GM23338 (cell line): Measurements from ENCODE around the gene NIN. TPM values are rescaled to one million over a fixed set of nuclear protein-coding genes. Genes with fewer than 3 reads are reported as not detected.

Experiments used
- ATAC-seq: fragments of 200-7000 bp; cut with Tn5 transposase; 3 replicates; pipeline ENCODE4 v1.9.1; 2020
- DNase-seq: peaks from one replicate; pipeline ENCODE4 v3.0.0-alpha.2; 2015; ENCODE audit warnings: low spot score
- H2AFZ ChIP-seq: fragments of 200-600 bp; sonication (generic); 2 replicates; pipeline ENCODE4 v1.8.0; 2016; ENCODE audit warnings: antibody characterized with exemption, mild to moderate bottlenecking, moderate library complexity
- H3F3A ChIP-seq: fragments of 200-600 bp; sonication (generic); replicated peaks from 2 replicates; pipeline ENCODE4 v1.8.0; 2017; ENCODE audit warnings: antibody characterized with exemption, mixed run types, low read depth
- H3K27ac ChIP-seq: fragments of 200-600 bp; sonication (generic); 2 replicates; pipeline ENCODE4 v1.6.1; 2016; ENCODE audit warnings: low read depth
- H3K27me3 ChIP-seq: fragments of 200-600 bp; sonication (generic); 2 replicates; pipeline ENCODE4 v1.8.0; 2016; ENCODE audit warnings: mild to moderate bottlenecking, mixed run types, moderate library complexity; ENCODE audit not compliant: insufficient read depth
- H3K36me3 ChIP-seq: fragments of 200-600 bp; sonication (generic); 2 replicates; pipeline ENCODE4 v1.8.0; 2016; ENCODE audit warnings: mild to moderate bottlenecking; ENCODE audit not compliant: insufficient read depth
- H3K4me1 ChIP-seq: fragments of 200-600 bp; sonication (generic); 2 replicates; pipeline ENCODE4 v1.8.0; 2016; ENCODE audit warnings: mild to moderate bottlenecking, moderate library complexity; ENCODE audit not compliant: insufficient read depth
- H3K4me2 ChIP-seq: fragments of 200-600 bp; sonication (generic); 2 replicates; pipeline ENCODE4 v1.7.1; 2017; ENCODE audit warnings: mixed run types
- H3K4me3 ChIP-seq: fragments of 200-600 bp; sonication (generic); 2 replicates; pipeline ENCODE4 v1.6.1; 2016; ENCODE audit warnings: mixed run types
- H3K79me2 ChIP-seq: fragments of 200-600 bp; sonication (generic); replicated peaks from 2 replicates; pipeline ENCODE4 v1.8.0; 2017; ENCODE audit warnings: mild to moderate bottlenecking; ENCODE audit not compliant: insufficient read depth
- H3K9me2 ChIP-seq: fragments of 200-600 bp; sonication (generic); 2 replicates; pipeline ENCODE4 v1.8.0; 2017; ENCODE audit not compliant: insufficient read depth
- H4K20me1 ChIP-seq: fragments of 200-600 bp; sonication (generic); replicated peaks from 2 replicates; pipeline ENCODE4 v1.8.0; 2017; ENCODE audit warnings: mild to moderate bottlenecking; ENCODE audit not compliant: insufficient read depth
- H3K27ac Mint-ChIP-seq: 2 replicates; pipeline ENCODE4 v1.8.0; 2020; ENCODE audit warnings: inconsistent platforms, mild to moderate bottlenecking, moderate library complexity, mixed read lengths
- H3K27me3 Mint-ChIP-seq: 3 replicates; pipeline ENCODE4 v1.8.0; 2022; ENCODE audit warnings: low read depth, mild to moderate bottlenecking, moderate library complexity, mixed read lengths, inconsistent platforms; ENCODE audit not compliant: insufficient read depth, poor library complexity
- H3K36me3 Mint-ChIP-seq: 3 replicates; pipeline ENCODE4 v1.8.0; 2021; ENCODE audit warnings: low read depth, mild to moderate bottlenecking, inconsistent platforms, moderate library complexity, mixed read lengths
- H3K4me1 Mint-ChIP-seq: 3 replicates; pipeline ENCODE4 v1.8.0; 2020; ENCODE audit warnings: mild to moderate bottlenecking, inconsistent platforms, mixed read lengths
- H3K4me3 Mint-ChIP-seq: 3 replicates; pipeline ENCODE4 v1.8.0; 2021; ENCODE audit warnings: moderate library complexity, mild to moderate bottlenecking, inconsistent platforms, mixed read lengths
- H3K9me3 Mint-ChIP-seq: 3 replicates; pipeline ENCODE4 v1.8.0; 2020; ENCODE audit warnings: moderate library complexity, mild to moderate bottlenecking, inconsistent platforms, mixed read lengths
- CREB1 ChIP-seq: fragments of 250-450 bp; sonication (Bioruptor Pico); IDR thresholded peaks from 2 replicates; pipeline ENCODE4 v1.5.0; 2020; ENCODE audit warnings: low read depth, mild to moderate bottlenecking, moderate library complexity
- EZH2phosphoT487 ChIP-seq: fragments of 200-600 bp; sonication (generic); IDR thresholded peaks from one replicate; pipeline ENCODE4 v1.8.1; 2018; ENCODE audit warnings: antibody characterized with exemption; ENCODE audit not compliant: unreplicated experiment
- NANOG ChIP-seq: IDR thresholded peaks from 2 replicates; pipeline ENCODE4 v1.6.1; 2016; ENCODE audit warnings: antibody characterized with exemption, borderline replicate concordance
- POLR2AphosphoS5 ChIP-seq: IDR thresholded peaks from 2 replicates; pipeline ENCODE4 v1.6.1; 2016; ENCODE audit warnings: antibody characterized with exemption, low read depth
- STAT1 ChIP-seq: IDR thresholded peaks from one replicate; pipeline ENCODE4 v1.6.1; 2016; ENCODE audit warnings: antibody characterized with exemption; ENCODE audit not compliant: unreplicated experiment
- ZNF114 ChIP-seq: fragments of 250-450 bp; sonication (Bioruptor Pico); IDR thresholded peaks from 2 replicates; pipeline ENCODE4 v1.5.0; 2020; ENCODE audit warnings: mild to moderate bottlenecking, moderate library complexity
- ZNF331 ChIP-seq: fragments of 250-450 bp; sonication (Bioruptor Pico); IDR thresholded peaks from 2 replicates; pipeline ENCODE4 v1.5.0; 2020; ENCODE audit warnings: low read depth, mild to moderate bottlenecking, moderate library complexity
- polyA plus RNA-seq: library from polyadenylated mRNA; unstranded; fragments of >200 nt; fragmentation: Nextera tagmentation; extraction: Ambion mirVana; gene quantifications from 2 replicates; pipeline ENCODE4 v1.2.1, GENCODE V29; 2016
- total RNA-seq: library from RNA; depleted of rRNA; stranded (reverse); fragments of >200 nt; shearing (Covaris generic); gene quantifications from 2 replicates; pipeline ENCODE4 v1.2.3, GENCODE V29; 2014
- TF ChIP-seq, protein P1 (sequence below): fragments of 250-450 bp; sonication (Bioruptor Pico); IDR thresholded peaks from 2 replicates; pipeline ENCODE4 v1.5.0; 2020; ENCODE audit warnings: mild to moderate bottlenecking, moderate library complexity
- TF ChIP-seq, protein P2 (sequence below), 2 experiments: fragments of 200-600 bp in 1 of 2; sonication (generic) in 1 of 2; conservative IDR thresholded peaks; 2 replicates each; pipeline versions ENCODE4 v1.5.1 to v1.6.1; 2016 to 2017; ENCODE audit warnings: antibody characterized with exemption in 2 of 2, low read depth in 2 of 2, mild to moderate bottlenecking in 2 of 2, moderate library complexity in 1 of 2

The NIN gene
- total and polyA plus RNA-seq, 2 experiments from 2014 or later = 7.4 to 17.4 TPM

DNA sequence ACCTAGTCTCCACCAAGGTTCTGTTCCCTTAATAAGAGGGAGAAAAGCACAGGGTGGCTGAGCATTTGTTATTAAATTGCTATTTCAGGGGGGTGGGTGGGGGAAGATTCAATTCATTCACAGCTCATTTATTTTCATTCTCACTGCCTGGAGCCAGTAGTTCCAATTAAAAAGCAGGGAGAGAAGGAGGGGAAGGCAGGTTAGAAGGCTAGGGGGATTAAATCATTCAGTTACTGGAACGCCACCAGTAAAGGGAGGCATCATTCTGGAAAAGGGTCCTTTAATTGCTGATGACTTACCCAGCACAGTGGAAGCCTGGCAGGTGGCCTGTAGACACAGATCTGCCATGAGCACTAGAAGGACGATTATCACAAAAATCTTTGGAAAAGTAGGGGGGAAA is 47.4 kb downstream of the NIN start (continued):
- TF ChIP-seq, protein P1, sequence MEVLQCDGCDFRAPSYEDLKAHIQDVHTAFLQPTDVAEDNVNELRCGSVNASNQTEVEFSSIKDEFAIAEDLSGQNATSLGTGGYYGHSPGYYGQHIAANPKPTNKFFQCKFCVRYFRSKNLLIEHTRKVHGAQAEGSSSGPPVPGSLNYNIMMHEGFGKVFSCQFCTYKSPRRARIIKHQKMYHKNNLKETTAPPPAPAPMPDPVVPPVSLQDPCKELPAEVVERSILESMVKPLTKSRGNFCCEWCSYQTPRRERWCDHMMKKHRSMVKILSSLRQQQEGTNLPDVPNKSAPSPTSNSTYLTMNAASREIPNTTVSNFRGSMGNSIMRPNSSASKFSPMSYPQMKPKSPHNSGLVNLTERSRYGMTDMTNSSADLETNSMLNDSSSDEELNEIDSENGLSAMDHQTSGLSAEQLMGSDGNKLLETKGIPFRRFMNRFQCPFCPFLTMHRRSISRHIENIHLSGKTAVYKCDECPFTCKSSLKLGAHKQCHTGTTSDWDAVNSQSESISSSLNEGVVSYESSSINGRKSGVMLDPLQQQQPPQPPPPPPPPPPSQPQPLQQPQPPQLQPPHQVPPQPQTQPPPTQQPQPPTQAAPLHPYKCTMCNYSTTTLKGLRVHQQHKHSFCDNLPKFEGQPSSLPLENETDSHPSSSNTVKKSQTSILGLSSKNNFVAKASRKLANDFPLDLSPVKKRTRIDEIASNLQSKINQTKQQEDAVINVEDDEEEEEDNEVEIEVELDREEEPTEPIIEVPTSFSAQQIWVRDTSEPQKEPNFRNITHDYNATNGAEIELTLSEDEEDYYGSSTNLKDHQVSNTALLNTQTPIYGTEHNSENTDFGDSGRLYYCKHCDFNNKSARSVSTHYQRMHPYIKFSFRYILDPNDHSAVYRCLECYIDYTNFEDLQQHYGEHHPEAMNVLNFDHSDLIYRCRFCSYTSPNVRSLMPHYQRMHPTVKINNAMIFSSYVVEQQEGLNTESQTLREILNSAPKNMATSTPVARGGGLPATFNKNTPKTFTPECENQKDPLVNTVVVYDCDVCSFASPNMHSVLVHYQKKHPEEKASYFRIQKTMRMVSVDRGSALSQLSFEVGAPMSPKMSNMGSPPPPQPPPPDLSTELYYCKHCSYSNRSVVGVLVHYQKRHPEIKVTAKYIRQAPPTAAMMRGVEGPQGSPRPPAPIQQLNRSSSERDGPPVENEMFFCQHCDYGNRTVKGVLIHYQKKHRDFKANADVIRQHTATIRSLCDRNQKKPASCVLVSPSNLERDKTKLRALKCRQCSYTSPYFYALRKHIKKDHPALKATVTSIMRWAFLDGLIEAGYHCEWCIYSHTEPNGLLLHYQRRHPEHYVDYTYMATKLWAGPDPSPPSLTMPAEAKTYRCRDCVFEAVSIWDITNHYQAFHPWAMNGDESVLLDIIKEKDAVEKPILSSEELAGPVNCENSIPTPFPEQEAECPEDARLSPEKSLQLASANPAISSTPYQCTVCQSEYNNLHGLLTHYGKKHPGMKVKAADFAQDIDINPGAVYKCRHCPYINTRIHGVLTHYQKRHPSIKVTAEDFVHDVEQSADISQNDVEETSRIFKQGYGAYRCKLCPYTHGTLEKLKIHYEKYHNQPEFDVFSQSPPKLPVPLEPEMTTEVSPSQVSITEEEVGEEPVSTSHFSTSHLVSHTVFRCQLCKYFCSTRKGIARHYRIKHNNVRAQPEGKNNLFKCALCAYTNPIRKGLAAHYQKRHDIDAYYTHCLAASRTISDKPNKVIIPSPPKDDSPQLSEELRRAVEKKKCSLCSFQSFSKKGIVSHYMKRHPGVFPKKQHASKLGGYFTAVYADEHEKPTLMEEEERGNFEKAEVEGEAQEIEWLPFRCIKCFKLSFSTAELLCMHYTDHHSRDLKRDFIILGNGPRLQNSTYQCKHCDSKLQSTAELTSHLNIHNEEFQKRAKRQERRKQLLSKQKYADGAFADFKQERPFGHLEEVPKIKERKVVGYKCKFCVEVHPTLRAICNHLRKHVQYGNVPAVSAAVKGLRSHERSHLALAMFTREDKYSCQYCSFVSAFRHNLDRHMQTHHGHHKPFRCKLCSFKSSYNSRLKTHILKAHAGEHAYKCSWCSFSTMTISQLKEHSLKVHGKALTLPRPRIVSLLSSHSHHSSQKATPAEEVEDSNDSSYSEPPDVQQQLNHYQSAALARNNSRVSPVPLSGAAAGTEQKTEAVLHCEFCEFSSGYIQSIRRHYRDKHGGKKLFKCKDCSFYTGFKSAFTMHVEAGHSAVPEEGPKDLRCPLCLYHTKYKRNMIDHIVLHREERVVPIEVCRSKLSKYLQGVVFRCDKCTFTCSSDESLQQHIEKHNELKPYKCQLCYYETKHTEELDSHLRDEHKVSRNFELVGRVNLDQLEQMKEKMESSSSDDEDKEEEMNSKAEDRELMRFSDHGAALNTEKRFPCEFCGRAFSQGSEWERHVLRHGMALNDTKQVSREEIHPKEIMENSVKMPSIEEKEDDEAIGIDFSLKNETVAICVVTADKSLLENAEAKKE (CRISPR knock-in tag) = no peak
- TF ChIP-seq NANOG (no peak), ZNF114 (no peak), POLR2AphosphoS5 (no peak), STAT1 (no peak), EZH2phosphoT487 (no peak), CREB1 (no peak), ZNF331 (CRISPR knock-in tag) (no peak)
- TF ChIP-seq, protein P2, sequence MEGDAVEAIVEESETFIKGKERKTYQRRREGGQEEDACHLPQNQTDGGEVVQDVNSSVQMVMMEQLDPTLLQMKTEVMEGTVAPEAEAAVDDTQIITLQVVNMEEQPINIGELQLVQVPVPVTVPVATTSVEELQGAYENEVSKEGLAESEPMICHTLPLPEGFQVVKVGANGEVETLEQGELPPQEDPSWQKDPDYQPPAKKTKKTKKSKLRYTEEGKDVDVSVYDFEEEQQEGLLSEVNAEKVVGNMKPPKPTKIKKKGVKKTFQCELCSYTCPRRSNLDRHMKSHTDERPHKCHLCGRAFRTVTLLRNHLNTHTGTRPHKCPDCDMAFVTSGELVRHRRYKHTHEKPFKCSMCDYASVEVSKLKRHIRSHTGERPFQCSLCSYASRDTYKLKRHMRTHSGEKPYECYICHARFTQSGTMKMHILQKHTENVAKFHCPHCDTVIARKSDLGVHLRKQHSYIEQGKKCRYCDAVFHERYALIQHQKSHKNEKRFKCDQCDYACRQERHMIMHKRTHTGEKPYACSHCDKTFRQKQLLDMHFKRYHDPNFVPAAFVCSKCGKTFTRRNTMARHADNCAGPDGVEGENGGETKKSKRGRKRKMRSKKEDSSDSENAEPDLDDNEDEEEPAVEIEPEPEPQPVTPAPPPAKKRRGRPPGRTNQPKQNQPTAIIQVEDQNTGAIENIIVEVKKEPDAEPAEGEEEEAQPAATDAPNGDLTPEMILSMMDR (conservative IDR thresholded peaks at IDR 0.05; ENCODE audit: low read depth in 2 of 2) = no peak

DNA sequence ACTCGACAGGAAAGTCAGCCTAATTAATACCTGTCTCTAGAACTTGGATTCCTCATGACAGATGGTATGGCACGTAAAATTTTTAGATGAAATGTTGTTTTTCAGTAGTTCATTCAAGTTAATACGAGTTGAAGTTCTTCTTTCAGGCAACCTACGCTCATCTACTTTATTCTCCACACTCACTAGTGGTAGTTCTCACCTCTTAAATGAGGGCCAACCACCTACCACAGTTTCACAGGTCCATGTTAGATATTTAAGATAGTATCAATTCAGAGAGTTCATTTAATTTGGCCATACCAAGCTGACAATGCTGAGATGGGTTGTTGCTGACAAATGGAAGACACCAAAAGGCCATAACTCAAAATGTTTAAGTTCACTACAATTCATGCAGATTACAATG is 50.6 kb downstream of the NIN start:
- Histone ChIP-seq H3K4me3 (no peak overlapping the region), H3K9me2 (no peaks in the 10 kb centered on the region), H3K4me2 (no peak overlapping the region), H2AFZ (no peak overlapping the region), H3K79me2 (no peaks in the 10 kb centered on the region), H3K27me3 (no peaks in the 10 kb centered on the region), H3K4me1 (peaks cover 8% of the 10 kb centered on the region), H3K36me3 (no peaks in the 10 kb centered on the region), H3K27ac (no peak overlapping the region), H3F3A (0 out of 2 replicates have a peak, but pooled peaks cover 3% of the 10 kb centered on the region), H4K20me1 (no peaks in the 10 kb centered on the region)
- no peak overlapping the region for H3K4me3 Mint-ChIP-seq
- no peak for TF ChIP-seq NANOG
- TF ChIP-seq, protein P1 (CRISPR knock-in tag) = no peak
- no peak for TF ChIP-seq ZNF331 (CRISPR knock-in tag)
- ATAC-seq = no peak
- H3K4me1 Mint-ChIP-seq = peaks cover 14% of the 10 kb centered on the region
- DNase-seq = no peak
- no peaks in the 10 kb centered on the region for H3K27me3 Mint-ChIP-seq
- no peaks in the 10 kb centered on the region for H3K9me3 Mint-ChIP-seq
- H3K27ac Mint-ChIP-seq = no peak overlapping the region
- H3K36me3 Mint-ChIP-seq = no peaks in the 10 kb centered on the region
